Measurements from ENCODE around the gene MYO5C.

The MYO5C gene

GRCh38 chr15:52146261-52146660, 149.3 kb downstream of the MYO5C start:
- TF ChIP-seq, protein P1, sequence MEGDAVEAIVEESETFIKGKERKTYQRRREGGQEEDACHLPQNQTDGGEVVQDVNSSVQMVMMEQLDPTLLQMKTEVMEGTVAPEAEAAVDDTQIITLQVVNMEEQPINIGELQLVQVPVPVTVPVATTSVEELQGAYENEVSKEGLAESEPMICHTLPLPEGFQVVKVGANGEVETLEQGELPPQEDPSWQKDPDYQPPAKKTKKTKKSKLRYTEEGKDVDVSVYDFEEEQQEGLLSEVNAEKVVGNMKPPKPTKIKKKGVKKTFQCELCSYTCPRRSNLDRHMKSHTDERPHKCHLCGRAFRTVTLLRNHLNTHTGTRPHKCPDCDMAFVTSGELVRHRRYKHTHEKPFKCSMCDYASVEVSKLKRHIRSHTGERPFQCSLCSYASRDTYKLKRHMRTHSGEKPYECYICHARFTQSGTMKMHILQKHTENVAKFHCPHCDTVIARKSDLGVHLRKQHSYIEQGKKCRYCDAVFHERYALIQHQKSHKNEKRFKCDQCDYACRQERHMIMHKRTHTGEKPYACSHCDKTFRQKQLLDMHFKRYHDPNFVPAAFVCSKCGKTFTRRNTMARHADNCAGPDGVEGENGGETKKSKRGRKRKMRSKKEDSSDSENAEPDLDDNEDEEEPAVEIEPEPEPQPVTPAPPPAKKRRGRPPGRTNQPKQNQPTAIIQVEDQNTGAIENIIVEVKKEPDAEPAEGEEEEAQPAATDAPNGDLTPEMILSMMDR (IDR thresholded peaks at IDR 0.05; ENCODE audit: low read depth, low read length, missing control alignments): no peak
- no peak for DNase-seq (ENCODE audit: extremely low read depth, low read depth)
- no peak overlapping the region for H3K4me3 ChIP-seq (replicated peaks; ENCODE audit: low read depth, low read length)

DNA sequence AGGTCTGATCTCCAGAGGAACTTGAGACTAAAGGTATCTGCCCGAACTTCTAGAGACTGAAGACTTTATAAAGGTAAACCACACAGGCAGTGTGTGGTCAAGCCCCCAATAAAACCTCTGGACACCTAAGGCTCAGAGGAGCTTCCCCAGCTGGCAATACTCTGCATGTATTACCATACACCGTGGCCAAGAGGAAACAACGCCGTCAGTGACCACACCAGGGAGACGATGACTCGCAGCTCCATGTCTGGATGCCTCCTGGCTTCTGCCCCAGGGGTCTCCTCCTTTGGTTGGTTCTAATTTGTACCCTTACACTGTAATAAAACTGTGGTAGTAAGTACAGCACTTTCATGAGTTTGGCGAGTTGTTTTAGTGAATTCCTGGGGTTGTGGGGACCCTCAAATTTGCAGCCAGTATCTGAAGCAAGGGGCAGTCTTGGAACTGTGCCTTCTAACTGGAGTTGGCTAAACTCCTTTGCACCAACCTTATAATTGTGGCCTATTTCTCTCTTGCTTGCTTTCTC, 150.9 kb downstream of the MYO5C start:
- DNase-seq (ENCODE audit: extremely low read depth, low read depth): no peak
- no peak overlapping the region for H3K4me3 ChIP-seq (replicated peaks; ENCODE audit: low read depth, low read length)

DNA sequence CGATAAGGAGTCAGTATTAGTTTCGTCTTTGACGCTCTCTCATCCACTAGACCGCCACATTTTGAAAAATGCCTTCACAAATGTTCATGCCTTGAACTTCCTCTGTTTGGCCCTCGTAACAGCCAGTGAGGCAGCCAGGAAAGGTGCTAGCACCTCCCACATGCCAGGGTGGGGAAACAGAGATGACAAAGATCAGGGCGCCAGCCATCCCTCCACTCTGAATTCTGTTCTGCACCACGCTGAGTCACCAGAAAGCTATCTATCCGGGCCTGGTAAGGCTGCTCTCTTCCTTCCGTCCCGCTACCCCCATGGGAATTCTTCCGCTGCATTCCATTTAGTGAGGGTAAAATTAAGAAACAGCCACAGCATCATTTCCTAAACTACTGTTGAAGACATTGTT, 151.7 kb downstream of the MYO5C start:
- TF ChIP-seq, protein P1 (IDR thresholded peaks at IDR 0.05; ENCODE audit: low read depth, low read length, missing control alignments): no peak
- no peak overlapping the region for H3K4me3 ChIP-seq (replicated peaks; ENCODE audit: low read depth, low read length)
- no peak for DNase-seq (ENCODE audit: extremely low read depth, low read depth)

More for the DNA sequence above, 150.9 kb downstream of the MYO5C start:
- TF ChIP-seq, protein P1 (IDR thresholded peaks at IDR 0.05; ENCODE audit: low read depth, low read length, missing control alignments): no peak

Measured in HFF-Myc (cell line).